NOMO-1 treated with dmso at 0.1 percent for 144 hours (cell line): ENCODE measurements around the gene ARMC7.
"Not testable (repeated sequence)": the region's sequence is repeated elsewhere in the genome, so short reads cannot be mapped to it uniquely, and the experiment has no call there.

ENCODE experiments used
- DNase-seq: peaks from one replicate; lab custom pipeline; 2025; ENCODE audit not compliant: unreplicated experiment; lab: John Stamatoyannopoulos, UW

The ARMC7 gene

DNA sequence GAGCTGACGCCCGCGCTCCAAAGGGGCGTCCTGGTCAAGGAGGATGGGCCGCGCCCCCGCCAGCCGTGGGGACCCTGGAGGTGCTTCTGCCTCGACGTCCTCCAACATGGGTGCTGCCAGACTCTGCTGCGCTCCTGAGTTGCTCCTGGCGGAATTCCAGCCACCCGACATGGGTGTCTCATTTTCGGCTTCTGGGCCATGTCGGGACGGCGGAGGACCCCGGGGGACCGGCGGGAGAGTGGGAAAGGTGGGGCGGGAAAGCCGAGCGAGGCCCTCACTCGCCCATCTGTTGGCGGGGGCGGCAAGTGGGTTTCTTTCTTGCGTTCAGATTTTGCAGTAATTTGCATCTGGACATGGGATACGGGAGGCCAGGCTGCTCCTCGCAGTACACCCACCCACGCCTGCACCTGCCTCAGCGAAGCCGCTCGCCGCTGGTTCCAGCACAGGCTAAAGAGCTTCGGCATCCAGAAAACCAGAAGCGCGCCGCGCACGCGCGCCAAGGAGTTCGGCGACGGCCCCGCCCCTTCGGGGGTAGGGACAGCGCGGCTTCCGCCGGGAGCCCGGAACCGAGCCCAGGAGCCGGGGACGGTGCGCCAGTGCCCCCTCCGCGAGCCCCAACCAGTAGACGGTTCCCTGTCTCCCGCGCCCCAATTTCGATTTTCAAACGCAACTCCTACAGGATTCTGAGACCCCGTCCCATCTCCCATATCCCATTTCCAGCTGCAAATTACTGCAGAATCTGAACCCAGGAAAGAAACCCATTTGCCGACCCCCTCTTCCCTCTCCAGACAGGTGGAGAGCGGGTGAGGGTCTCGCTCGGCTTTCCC, at the start of gene ARMC7:
Gene ARMC7, plus strand, starts transcription at position 563 of the 827 bp plus-strand sequence. CDS start 320 bp downstream, outside the sequence.
- peak; percentile 87 for DNase-seq

DNA sequence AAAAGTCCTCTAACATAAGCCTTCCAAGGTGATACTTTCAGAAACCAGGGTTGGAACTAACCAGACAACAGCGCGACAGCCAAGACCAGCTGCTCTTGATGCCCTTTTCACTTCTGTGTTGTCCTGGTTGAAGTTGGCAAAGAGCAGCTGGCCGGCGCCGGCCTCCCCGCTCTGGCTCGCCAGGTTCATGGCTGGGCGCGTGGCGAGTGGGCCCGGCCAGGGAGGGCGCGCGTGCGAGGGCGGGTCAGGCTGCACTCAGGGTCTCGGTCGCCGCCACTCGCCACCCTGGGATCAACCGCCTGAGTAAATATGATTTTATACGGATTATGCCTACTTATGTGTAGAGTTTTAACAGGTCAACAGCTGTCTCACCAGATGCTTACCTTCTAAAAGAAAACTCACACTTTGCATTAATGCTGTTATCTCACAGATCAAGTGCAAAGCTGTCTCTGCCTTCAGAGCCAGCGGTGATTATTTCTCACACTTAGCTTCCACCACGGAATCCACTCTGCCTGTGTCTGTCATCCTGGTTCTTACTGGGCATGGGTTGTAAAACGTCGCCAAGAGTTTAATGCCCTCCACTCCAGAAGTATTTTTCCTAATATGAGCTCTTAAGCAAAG, 49.2 kb upstream of the ARMC7 start:
- DNase-seq: no peak

- no peak for DNase-seq
Measured at GRCh38 chr17:75061055-75061438, 48.7 kb upstream of the ARMC7 start.

DNA sequence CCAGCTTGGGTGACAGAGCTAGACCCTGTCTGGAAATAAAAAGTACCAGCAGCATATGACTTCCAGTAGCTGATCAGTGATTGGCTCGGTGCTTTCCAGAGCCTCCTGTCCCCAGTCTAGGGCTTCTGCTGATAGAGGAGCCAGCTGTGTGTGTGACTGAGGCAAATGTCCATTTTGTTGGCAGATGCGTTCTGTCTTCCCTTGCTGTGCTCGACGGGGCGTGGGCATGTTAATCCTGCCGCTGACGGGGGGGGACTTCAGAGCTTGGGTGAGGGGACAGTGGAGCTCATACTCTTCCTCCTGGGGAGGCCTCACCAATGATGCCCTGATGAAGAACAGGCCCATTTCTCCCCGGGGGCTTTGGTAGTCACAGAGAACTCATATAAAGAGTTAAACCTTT, 48.2 kb upstream of the ARMC7 start:
- no peak for DNase-seq

DNA sequence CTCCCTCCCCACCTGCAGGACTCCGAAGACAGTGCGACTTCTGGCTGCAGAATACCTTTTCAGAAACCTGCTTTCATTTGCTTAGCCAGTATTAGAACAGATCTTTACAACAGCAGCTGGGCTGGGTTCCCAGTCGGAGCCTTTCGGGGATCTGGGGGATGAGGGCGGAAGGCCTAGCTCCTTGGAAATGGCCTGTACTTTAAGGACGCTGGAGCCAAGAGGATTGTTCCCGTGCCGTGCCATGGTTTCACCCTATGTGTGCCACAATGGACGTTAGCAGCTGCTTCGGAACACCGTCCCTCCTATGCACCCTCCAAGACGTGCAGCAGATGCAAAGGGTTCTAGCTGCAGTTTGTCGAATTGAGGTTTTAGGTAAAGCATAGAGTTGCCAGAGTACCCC, 46.6 kb upstream of the ARMC7 start:
- DNase-seq: no peak

DNA sequence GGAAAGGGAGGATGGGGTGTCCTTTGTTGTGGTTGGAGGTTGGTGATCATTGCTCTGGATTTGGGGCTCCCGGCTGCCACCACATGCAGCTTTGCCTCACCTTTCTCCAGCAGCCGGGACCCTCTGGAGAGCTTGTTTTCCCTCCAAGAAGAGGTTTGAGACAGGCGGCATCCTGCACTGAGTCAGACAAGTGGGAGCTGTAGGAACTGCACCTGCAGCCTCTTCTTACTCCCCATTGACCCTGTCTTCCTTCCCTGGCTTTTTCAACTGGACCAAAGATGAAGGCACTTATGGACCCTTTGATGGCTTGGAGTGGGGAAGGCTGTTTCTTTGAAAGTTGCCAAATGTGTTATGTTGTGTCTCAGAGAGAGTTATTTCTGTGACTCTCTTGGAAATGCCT, 46.1 kb upstream of the ARMC7 start:
- DNase-seq: no peak

- DNase-seq: no peak
Measured at GRCh38 chr17:75064040-75064439, 45.7 kb upstream of the ARMC7 start.

DNA sequence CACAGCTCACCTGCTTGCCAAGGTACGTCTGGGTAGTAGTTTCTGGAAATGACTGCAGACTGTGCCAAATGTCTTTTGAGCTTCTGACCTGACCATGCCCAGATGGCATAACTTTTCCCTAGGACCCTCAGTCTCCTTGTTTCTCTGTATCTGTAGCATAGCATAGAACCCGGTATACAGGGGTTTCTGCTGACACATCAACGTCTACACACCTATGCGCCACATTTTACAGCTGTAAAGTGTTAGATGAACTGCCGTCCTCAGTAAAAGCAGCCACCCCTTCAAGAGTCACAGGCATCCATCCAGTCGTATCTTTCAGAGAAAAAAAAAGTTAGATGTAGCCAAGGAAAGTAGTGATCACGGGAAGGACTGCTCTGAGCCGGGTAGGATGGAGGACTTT, 45.3 kb upstream of the ARMC7 start:
- no peak for DNase-seq

- no peak for DNase-seq
Measured at GRCh38 chr17:75064867-75065561, 44.8 kb upstream of the ARMC7 start.

- DNase-seq: no peak
Measured at GRCh38 chr17:75065562-75066151, 44.1 kb upstream of the ARMC7 start.

GRCh38 chr17:75067856-75068255, 41.9 kb upstream of the ARMC7 start:
- no peak for DNase-seq

GRCh38 chr17:75068750-75069149, 41.0 kb upstream of the ARMC7 start:
- DNase-seq: no peak

DNA sequence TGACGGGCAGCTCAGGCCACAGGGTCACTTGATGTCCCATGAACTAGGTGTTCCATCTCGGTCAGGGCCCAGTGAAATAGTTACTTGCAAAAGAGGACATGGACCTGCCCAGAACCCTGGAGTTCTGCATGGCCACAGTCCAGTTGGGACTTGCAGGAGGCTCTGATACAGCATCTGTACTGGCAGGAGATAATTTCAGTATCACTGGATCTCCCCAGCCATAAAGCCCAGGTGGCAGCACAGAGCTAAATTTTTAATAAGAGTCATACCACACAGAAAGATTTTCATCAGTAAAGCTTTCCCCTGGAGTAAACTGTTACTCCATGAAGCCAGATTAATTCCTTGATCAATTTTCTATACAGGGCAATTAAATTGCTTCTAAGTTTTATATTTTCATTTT, 40.0 kb upstream of the ARMC7 start:
- no peak for DNase-seq

DNA sequence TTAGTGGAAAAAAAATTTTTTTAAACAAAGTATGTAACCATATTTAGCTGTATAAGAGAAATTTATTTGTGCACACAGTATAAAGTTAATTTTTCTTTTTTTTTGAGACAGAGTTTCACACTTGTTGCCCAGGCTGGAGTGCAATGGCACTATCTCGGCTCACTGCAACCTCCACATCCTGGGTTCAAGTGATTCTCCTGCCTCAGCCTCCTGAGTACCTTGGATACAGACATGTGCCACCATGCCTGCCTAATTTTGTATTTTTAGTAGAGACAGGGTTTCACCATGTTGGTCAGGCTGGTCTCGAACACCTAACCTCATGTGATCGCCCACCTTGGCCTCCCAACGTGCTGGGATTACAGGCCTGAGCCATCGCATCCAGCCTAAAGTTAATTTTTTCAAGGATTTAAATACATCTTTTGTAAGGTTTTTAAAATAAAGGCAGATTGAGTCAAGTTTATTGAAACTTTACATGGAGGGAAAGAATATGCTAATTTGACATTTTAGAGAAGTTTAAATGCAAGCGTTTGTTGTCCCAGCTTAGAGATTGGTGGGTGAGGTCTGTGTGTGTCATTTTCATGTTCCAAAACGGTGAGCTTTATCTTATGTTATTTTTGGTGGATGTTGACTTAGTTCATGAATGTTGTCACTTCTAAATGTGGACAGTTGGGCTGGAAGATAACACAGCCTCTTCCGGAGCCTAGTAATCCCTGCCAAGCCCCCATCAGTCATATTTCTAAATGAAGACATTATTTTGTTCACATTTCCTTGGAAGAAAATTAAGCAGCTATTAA, 38.1 kb upstream of the ARMC7 start:
- DNase-seq: not testable (repeated sequence)

DNA sequence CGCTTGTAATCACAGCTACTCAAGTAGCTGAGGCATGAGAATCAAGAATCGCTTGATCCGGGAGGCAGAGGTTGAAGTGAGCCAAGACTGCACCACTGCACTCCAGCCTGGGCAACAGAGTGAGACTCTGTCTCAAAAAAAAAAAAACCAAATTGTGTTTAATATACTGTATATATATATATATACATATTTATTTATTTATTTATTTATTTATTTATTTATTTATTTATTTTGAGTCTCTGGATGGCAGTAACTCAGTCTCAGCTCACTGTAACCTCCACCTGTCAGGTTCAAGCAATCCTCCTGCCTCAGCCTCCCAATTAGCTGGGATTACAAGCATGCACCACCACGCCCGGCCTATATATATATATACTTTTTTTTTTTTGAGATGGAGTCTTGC, 36.9 kb upstream of the ARMC7 start:
- not testable (repeated sequence) for DNase-seq

- DNase-seq: no peak
Measured at GRCh38 chr17:75073618-75074047, 36.1 kb upstream of the ARMC7 start.

DNA sequence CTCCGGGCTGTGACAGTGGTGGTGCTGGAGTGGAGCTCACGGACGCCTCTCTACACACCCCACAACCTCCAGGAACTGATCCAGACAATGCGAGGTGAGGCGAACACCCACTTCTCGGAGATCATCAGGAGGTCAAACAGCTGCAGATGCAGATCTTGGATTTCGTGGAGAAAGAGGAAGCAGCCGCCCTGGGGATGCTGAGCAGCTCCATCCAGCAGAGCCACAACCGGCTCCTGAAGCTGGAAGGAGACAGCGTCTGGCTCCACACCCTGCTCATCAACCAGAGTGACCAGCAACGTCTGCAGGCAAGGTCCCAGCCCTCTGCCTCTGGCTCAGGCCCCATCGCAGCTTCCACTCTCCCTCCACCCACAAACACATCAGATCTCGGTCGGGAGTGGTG, 35.2 kb upstream of the ARMC7 start:
- DNase-seq: no peak

- no peak for DNase-seq
Measured at GRCh38 chr17:75075597-75076336, 34.0 kb upstream of the ARMC7 start.

DNA sequence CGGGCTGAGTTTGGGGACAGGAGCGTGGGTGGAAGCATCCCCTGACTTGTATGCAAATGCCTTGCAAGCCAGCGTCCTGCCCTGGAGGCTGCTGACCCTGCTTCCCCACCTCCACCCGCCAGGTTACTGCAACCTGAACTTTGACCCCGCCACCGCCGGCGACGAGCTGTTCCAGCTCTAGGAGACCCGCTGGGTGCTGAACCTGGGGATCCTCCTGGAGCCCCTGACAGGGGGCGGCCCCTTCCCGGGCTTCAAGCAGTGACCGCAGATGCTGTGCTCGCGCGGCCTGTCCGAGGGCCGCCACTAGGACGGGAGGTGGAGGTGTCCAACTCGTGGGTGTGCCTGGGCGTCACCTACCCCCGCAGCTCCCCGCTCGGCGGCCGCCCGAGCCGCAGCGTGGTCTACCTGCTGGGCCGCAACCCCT, 32.7 kb upstream of the ARMC7 start:
- no peak for DNase-seq
